ENCODE measurements around the gene ERICH6B.

The ERICH6B gene

GRCh38 chr13:45601680-45602079 is 13.9 kb downstream of the ERICH6B start:
- DNase-seq (ENCODE audit: low spot score): no peak

- DNase-seq (ENCODE audit: low spot score): no peak
Measured at GRCh38 chr13:45598597-45598996, 16.9 kb downstream of the ERICH6B start.

- DNase-seq (ENCODE audit: low spot score): no peak
Measured at GRCh38 chr13:45596800-45597475, 18.6 kb downstream of the ERICH6B start.

GRCh38 chr13:45595965-45596364 is 19.6 kb downstream of the ERICH6B start:
- DNase-seq (ENCODE audit: low spot score): no peak

GRCh38 chr13:45594764-45595163 is 20.8 kb downstream of the ERICH6B start:
- no peak for DNase-seq (ENCODE audit: low spot score)

GRCh38 chr13:45594227-45594626 is 21.3 kb downstream of the ERICH6B start:
- DNase-seq (ENCODE audit: low spot score): no peak

GRCh38 chr13:45592758-45593157 is 22.8 kb downstream of the ERICH6B start:
- DNase-seq (ENCODE audit: low spot score): no peak

GRCh38 chr13:45590066-45590465 is 25.5 kb downstream of the ERICH6B start:
- no peak for DNase-seq (ENCODE audit: low spot score)

GRCh38 chr13:45587897-45588296 is 27.6 kb downstream of the ERICH6B start:
- DNase-seq (ENCODE audit: low spot score): no peak

GRCh38 chr13:45584816-45585215 is 30.7 kb downstream of the ERICH6B start:
- no peak for DNase-seq (ENCODE audit: low spot score)

GRCh38 chr13:45582408-45583076 is 33.0 kb downstream of the ERICH6B start:
- DNase-seq (ENCODE audit: low spot score): no peak

GRCh38 chr13:45576466-45576865 is 39.1 kb downstream of the ERICH6B start:
- no peak for DNase-seq (ENCODE audit: low spot score)

GRCh38 chr13:45575830-45576180 is 39.7 kb downstream of the ERICH6B start:
- DNase-seq (ENCODE audit: low spot score): no peak

- no peak for DNase-seq (ENCODE audit: low spot score)
Measured at GRCh38 chr13:45575146-45575829, 40.3 kb downstream of the ERICH6B start.

- DNase-seq (ENCODE audit: low spot score): no peak
Measured at GRCh38 chr13:45565331-45565730, 50.2 kb downstream of the ERICH6B start.

GRCh38 chr13:45564133-45564776 is 51.3 kb downstream of the ERICH6B start:
- DNase-seq (ENCODE audit: low spot score): no peak

- no peak for DNase-seq (ENCODE audit: low spot score)
Measured at GRCh38 chr13:45554604-45555109, 60.9 kb downstream of the ERICH6B start.

- DNase-seq (ENCODE audit: low spot score): no peak
Measured at GRCh38 chr13:45548281-45548680, 67.3 kb downstream of the ERICH6B start.

- no peak for DNase-seq (ENCODE audit: low spot score)
Measured at GRCh38 chr13:45546410-45546765, 69.2 kb downstream of the ERICH6B start.

- DNase-seq (ENCODE audit: low spot score): no peak
Measured at GRCh38 chr13:45545686-45546409, 69.7 kb downstream of the ERICH6B start.

- no peak for DNase-seq (ENCODE audit: low spot score)
Measured at GRCh38 chr13:45544520-45544919, 71.0 kb downstream of the ERICH6B start.

GRCh38 chr13:45542878-45543277 is 72.7 kb downstream of the ERICH6B start:
- DNase-seq (ENCODE audit: low spot score): no peak

Measured in ecto neural progenitor cell (in vitro differentiated cells).